Endometrial microvascular endothelial cells (primary cell): ENCODE measurements around the gene GCLC. TPM values are rescaled to one million over a fixed set of nuclear protein-coding genes. Genes with fewer than 3 reads are reported as not detected.
"Not testable (repeated sequence)": the region's sequence is repeated elsewhere in the genome, so short reads cannot be mapped to it uniquely, and the experiment has no call there.

Source experiments
- in situ Hi-C: cut with HindIII; loops from 2 replicates; pipeline ENCODE4 v1.10.0; 2017; ENCODE audit warnings: low sequenced_read_pairs, low pct_unique_long_range_greater_than_20kb; ENCODE audit errors: inconsistent ontology term
- total RNA-seq: library from RNA; depleted of rRNA; stranded (reverse); fragments of >200 nt; gene quantifications from one replicate; pipeline ENCODE4 v1.2.3, GENCODE V29; 2015; ENCODE audit errors: inconsistent ontology term

Gene GCLC
- total RNA-seq, 1 donor from 2014 or later, result 25.9 TPM

DNA sequence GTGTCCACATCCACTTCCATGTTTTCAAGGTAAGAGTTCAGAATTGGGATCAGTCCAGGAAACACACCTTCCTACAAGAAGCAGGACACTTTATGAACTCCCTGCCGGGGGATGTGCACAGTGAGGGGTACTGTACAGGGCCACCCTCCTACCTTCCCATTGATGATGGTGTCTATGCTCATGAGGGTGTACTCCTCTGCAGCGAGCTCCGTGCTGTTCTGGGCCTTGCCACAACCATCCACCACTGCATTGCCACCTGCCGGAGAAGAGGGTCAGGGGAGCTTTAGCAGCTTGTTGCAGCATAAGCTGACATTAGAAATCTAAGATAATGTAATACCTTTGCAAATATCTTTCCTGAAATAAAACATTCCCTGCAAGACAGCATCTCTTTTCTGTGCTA lies 44.8 kb downstream of the GCLC start:
- in situ Hi-C loops, result loop anchor here (10.0 kb wide), 1 partner anchor 195 kb away; no protein-coding TSS in a partner anchor

DNA sequence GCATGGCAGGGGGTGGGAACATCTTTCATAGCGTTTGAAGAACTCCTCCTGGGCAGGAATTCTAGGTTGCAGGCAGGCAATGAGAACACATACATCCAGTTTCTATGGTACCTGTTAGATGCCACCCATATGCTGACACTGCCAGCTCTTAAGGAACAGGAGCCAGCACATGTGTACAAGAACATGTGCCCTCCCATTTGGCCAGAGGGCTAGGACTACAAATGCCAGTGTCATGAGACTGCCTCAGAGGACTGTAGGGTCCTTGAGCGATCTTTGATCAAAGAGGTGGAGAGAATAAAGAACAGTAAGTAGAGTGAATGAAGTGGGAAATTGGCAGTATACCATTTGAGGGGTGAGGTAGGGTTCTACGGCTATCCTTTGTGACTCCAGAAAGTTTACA lies 45.8 kb downstream of the GCLC start:
- in situ Hi-C loops, result no loop called here

GRCh38 chr6:53498649-53499048 lies 46.3 kb downstream of the GCLC start:
- in situ Hi-C loops, result no loop called here

DNA sequence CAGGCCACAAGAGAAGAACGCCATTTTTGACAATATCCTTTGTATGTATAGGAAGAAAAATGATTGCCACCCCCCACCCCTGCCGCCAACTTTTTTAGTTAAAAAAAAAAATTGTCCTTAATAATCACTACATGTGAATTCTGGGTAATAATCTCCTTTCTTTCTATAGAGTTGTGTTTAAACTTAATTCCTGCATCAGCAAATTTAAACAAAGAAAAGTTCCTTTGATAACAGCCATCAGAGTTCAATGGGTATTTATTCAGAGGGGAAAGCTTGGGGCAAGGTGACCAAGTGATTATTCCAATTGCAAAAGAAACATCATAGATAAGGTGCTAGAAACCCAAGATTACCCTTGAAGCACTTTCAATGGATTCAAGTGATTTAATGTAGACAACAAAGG lies 47.0 kb downstream of the GCLC start:
- in situ Hi-C loops, result no loop called here

DNA sequence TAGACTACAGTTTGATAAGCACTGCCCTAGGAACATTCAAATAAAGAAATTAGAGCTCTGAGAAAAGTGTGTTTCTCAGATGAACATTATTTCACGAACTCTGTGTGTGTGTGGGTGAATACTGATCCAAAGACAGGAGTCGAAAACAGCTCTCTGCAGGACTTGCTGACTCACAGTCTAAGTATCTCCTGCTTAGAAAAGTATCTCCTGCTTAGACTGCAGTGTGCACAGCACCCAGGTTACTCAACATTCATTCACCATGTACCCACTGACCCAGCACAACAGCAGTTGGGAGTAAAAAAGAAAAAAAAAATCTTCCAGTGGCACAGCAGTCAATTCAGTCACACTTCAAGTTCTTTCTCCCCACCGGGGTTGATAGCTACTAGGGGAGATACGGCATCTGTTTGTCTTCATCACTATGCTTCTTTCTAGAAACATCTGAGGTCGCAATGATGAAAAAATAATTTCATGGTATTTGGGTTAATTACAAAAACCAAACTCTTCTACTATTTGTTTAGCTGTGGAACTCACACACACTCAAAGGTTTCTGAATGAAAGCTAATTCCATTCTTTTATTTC lies 48.0 kb downstream of the GCLC start:
- in situ Hi-C loops, result no loop called here

DNA sequence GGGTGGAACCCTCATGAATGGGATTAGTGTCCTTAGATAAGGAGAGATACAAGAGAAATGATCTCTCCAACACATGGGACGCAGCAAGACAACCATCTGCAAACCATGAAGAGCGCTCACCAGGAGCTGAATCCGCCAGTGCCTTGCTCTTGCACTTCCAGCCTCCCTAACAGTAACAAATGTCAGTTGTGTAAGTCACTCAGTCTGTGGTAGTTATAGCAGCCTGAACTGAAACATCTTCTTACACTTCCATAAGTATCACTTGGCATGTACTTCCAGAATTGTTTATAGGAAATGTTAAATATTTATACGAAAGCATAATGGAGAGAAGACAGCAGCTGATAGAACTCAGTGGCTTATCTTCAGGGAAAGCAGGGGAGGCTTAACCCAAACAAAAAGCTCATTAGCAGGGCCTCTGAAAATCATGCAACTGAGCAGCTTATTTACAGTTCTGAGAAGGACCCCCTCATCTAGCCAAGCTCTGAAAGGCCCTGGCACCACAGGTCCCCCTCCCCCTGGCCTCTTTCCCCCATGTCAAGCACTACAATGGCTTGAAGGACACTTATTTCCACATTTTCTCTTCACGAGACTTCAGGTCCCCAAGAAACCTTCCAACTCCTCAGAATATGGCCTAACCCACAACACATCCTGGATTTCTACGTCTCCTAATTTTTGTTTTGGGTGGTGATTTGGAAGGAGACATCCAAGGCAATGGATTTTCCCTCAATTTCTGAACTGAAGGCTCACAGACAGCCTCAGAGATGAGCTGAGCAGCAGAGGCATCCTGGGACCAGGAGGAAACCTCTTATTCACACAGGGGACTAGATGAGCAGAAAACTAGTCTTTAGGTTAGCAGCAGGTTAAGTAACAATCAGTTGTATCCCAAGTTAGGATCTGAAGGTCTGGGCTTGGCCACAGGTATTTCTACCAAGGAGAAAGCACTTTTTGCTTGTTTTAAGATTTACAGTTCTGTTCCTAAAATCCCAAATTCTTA lies 49.1 kb downstream of the GCLC start:
- in situ Hi-C loops, result no loop called here

GRCh38 chr6:53494076-53494475 lies 50.8 kb downstream of the GCLC start:
- in situ Hi-C loops, result no loop called here

DNA sequence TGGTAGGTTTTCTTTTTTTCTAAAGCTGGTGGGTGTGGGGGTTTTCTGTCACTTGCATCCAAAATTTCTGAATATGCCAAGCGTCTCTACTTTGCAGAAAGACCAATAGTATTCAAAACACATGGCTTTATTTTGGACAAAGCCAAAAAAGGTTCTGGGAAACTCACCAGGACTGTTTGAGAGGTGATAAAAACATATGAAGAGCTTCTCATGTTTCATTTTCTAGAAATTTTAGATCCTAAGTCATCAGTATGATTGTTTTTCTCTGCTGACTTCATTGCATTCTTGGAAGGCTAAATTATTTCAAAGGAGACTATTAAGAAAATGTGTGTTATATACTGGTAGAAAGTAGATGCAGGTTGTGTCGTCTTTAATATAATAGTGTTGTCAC lies 51.3 kb downstream of the GCLC start:
- in situ Hi-C loops, result no loop called here

DNA sequence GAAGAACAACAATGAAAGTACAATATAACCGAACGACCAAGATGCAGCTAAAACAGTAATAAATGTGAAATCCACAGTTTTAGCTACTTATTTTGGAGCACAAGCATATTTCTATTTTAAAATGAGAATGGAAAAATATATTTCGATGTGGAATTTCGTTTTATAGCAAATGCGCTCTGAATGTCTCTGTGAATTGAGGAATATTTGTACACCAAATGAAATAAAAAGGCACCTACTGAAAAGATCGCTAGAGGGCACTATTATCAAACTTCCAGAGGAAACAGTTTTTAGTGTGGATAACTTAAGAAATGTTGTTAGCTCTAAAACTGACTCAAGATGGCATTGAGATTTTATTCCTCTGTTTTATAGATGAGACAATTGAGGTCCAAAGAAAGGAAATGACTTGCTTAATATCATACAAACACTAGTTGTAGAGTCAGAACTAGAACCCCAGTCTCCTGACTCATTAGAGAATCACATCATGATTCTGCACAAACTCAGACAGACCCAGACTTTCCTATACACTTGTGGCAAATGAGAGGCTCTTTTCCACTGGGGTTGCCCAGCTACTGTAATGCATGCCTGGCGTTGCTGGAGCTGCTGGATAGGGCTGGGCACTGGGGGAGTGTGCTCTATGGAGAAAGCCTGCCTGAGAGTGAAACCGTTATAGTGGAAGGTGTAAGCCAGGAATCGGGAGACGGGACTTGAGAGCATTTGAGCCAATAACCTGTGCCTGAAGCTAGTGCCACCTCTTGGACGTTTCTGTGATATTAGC lies 51.9 kb downstream of the GCLC start:
- in situ Hi-C loops, result no loop called here

GRCh38 chr6:53487080-53487479 lies 57.8 kb downstream of the GCLC start:
- in situ Hi-C loops, result no loop called here

DNA sequence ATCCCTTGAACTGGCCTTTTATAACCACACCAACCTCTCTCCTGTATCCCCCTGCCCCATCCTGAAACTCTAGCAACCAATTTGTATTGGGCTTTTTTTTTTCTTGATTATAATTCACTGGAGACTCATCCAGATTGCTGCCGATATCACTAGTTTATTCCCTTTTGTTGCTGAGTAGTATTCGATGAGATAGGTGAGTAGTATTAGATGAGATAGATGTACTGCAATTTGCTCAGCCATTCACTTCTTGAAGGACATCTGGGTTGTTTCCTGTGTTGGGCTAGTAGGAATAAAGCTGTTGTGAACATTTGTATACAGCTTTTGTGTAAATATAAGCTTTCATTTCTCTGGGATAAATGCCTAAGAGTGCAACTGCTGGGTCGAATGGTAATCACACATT lies 58.2 kb downstream of the GCLC start:
- in situ Hi-C loops, result no loop called here

DNA sequence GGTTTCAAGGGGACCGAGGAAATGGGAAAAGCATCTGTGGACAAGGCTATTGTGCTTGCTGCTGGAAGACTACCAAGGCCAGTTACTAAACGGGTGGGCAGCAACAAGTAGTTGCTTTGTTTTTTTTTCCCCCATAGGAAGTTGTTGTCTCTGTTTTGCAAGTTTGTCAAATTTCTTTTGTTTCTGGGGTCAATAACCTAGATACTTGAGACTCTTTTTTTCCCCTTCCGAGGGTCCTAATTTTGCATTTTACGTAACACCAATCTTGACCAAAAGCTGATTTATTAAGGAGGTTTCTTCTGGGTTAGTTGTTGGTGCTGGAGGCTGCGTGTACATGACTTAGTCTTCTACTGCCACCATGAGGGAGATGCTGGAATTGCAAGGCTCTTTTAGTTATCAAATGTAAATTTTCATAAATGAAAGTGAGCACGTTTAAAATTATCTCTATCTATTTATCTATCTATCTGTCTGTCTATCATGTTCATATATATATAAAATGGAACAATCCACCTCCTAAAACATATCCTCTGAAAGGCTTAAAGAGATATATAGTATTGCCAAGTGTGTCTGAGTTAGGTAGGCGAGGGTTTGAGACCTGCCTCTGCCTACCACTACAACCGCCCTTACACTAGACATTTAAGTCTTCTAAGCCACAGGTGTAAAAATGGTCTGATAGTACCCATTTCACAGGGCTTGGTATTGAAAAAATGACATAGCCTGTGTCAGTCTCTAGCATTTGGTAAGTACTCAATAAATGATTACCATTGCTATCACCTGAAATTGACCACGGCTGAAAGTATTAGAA lies 60.2 kb downstream of the GCLC start:
- in situ Hi-C loops, result no loop called here

GRCh38 chr6:53483423-53484353 lies 61.2 kb downstream of the GCLC start:
- in situ Hi-C loops, result no loop called here

- in situ Hi-C loops, result no loop called here
These were observed 63.6 kb downstream of the GCLC start for GRCh38 chr6:53481323-53481722.

GRCh38 chr6:53480774-53481173 lies 64.1 kb downstream of the GCLC start:
- in situ Hi-C loops, result not testable (repeated sequence)

DNA sequence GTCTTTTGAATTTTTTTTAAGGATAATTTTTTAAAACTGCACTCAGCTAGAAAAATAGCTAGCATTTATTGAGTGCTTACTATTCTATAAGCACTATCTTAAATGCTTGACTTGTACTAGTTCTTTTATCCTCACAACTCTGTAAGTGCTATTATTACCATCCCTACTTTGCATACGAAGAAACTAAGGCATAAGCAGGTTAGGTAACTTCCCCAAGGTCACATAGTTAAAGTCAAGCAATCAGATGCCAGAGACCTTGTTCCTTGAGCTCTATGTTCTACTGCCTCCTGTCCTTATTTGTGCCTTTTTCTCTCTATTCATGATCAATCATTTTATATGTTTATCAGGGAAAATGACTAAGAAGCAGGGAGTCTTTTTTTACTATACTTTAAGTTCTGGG lies 65.0 kb downstream of the GCLC start:
- in situ Hi-C loops, result no loop called here

DNA sequence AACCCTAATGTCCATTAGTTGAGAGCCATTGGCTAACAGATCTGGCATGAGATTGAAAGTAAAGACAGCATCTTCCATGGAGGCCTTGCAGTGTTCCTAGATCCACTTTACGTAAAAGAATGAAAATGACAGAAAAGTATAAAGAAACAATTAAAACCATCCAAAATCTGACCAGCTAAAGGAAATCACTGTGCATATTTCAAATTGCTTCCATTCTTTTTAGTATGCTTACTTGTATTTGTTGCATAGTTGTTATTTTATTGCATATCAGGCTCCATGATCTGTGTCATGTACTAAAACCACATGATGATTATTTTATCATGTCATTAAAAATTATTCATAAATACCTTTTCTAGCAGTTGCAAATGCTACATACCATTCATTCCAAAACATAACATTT lies 67.9 kb downstream of the GCLC start:
- in situ Hi-C loops, result no loop called here

- in situ Hi-C loops, result no loop called here
These were observed 70.9 kb downstream of the GCLC start for GRCh38 chr6:53474010-53474409.
